Activated CD4-positive, alpha-beta T cell treated with anti-CD3 and anti-CD28 coated beads for 48 hours (primary cell): ENCODE results near the gene GAPDH.

ENCODE experiments used
- DNase-seq: peaks from one replicate; pipeline ENCODE4 v3.0.0-alpha.2; 2020

The GAPDH gene

DNA sequence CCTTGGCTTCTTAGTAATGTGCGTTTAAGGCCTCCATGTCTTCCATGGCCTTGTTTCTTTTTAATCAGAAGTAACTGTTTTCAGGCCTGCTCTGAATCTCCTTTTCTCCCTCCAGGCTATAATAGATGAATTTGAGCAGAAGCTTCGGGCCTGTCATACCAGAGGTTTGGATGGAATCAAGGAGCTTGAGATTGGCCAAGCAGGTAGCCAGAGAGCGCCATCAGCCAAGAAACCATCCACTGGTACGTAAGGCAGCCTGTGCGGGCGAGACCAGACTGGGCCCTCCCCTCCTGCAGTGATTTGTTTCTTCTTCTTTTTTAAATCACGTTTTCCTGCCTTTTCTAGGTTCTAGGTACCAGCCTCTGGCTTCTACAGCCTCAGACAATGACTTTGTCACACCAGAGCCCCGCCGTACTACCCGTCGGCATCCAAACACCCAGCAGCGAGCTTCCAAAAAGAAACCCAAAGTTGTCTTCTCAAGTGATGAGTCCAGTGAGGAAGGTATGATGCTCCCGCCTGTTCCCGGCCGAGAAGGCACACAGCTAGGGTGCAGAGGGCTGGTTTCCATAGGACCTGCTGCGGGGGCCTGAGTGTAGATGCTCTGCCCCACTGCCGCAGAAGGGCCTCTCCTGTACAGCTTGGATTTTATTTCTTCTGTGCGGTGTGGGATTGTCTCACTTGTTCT, 3.6 kb upstream of the GAPDH start:
- no peak for DNase-seq

DNA sequence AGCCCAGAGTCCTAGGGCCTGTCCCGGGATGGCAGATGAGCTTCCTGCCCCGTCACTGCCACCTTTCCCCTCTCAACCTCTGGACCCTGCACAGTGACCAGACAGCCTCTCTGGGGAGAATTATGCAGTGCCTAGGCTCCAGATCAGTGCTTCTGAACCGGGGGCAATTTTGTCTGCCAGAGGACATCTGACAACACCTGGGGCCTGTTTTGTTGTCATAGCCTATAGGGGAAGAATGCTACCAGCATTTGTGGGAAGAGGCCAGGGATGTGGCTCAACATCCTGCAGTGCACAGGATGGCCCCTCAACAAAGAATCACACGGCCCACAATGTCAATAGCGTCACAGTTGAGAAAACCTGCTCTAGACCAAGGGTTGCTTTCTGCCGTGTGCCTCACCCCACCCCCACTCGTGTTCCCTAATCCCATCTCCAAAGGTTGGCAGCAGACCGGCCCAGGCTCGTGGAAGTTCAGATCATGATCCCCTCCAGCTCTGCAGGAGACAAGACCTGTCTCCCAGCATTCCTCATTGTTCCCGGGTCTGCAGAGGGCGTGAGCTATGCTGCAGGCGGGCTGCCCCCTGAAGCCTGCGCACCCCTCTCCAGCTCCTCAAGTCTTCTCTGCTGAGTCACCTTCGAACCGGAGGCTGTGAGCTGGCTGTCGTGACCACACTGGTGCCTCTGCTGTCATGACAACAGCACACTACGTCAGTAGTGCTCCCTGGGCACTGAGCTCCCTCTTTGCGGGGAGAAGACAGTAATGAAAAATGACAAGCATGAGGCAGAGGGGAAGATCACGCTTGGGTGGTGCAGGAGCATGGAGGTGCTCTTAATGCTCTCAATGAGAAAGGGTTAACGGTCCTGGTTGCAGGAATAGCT, 2.0 kb upstream of the GAPDH start:
- peak; percentile 90 for DNase-seq

DNA sequence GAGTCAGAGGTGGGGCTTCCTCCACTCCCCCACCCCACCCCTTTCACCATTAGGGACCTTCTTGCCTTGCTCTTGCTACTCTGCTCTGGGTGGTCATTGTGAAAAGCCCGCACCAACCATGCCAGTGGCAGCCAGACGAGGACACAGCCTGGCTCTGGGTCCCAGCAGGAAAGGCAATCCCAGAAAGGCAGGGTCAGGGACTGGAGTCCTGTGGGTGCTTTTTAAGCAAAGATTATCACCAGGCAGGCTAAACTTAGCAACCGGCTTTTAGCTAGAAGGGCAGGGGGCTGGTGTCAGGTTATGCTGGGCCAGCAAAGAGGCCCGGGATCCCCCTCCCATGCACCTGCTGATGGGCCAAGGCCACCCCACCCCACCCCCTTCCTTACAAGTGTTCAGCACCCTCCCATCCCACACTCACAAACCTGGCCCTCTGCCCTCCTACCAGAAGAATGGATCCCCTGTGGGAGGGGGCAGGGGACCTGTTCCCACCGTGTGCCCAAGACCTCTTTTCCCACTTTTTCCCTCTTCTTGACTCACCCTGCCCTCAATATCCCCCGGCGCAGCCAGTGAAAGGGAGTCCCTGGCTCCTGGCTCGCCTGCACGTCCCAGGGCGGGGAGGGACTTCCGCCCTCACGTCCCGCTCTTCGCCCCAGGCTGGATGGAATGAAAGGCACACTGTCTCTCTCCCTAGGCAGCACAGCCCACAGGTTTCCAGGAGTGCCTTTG, 1.2 kb upstream of the GAPDH start:
- peak; percentile 71 for DNase-seq

GRCh38 chr12:6533653-6533922, 729 bp upstream of the GAPDH start:
- DNase-seq, result no peak

DNA sequence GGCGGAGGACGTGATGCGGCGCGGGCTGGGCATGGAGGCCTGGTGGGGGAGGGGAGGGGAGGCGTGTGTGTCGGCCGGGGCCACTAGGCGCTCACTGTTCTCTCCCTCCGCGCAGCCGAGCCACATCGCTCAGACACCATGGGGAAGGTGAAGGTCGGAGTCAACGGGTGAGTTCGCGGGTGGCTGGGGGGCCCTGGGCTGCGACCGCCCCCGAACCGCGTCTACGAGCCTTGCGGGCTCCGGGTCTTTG, 303 bp downstream of the GAPDH start:
- DNase-seq, result no peak

GRCh38 chr12:6534945-6535696, 804 bp downstream of the GAPDH start:
- DNase-seq, result peak; percentile 87

GRCh38 chr12:6535697-6535946, 1.3 kb downstream of the GAPDH start:
- no peak for DNase-seq

DNA sequence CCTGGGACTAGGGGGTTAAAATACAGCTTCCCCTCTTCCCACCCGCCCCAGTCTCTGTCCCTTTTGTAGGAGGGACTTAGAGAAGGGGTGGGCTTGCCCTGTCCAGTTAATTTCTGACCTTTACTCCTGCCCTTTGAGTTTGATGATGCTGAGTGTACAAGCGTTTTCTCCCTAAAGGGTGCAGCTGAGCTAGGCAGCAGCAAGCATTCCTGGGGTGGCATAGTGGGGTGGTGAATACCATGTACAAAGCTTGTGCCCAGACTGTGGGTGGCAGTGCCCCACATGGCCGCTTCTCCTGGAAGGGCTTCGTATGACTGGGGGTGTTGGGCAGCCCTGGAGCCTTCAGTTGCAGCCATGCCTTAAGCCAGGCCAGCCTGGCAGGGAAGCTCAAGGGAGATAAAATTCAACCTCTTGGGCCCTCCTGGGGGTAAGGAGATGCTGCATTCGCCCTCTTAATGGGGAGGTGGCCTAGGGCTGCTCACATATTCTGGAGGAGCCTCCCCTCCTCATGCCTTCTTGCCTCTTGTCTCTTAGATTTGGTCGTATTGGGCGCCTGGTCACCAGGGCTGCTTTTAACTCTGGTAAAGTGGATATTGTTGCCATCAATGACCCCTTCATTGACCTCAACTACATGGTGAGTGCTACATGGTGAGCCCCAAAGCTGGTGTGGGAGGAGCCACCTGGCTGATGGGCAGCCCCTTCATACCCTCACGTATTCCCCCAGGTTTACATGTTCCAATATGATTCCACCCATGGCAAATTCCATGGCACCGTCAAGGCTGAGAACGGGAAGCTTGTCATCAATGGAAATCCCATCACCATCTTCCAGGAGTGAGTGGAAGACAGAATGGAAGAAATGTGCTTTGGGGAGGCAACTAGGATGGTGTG, 1.9 kb downstream of the GAPDH start:
- DNase-seq, result peak; percentile 30

GRCh38 chr12:6536894-6537579, 2.7 kb downstream of the GAPDH start:
- peak; percentile 42 for DNase-seq

GRCh38 chr12:6537580-6538419, 3.5 kb downstream of the GAPDH start:
- DNase-seq, result peak; percentile 89

DNA sequence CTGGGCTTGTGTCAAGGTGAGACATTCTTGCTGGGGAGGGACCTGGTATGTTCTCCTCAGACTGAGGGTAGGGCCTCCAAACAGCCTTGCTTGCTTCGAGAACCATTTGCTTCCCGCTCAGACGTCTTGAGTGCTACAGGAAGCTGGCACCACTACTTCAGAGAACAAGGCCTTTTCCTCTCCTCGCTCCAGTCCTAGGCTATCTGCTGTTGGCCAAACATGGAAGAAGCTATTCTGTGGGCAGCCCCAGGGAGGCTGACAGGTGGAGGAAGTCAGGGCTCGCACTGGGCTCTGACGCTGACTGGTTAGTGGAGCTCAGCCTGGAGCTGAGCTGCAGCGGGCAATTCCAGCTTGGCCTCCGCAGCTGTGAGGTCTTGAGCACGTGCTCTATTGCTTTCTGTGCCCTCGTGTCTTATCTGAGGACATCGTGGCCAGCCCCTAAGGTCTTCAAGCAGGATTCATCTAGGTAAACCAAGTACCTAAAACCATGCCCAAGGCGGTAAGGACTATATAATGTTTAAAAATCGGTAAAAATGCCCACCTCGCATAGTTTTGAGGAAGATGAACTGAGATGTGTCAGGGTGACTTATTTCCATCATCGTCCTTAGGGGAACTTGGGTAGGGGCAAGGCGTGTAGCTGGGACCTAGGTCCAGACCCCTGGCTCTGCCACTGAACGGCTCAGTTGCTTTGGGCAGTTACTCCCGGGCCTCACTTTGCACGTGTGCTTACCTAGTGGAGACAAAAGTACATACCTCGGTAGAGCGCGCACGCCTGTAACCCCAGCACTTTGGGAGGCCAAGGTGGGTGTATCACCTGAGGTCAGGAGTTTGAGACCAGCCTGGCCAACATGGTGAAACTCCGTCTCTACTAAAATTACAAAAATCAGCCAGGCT, 4.3 kb downstream of the GAPDH start:
- DNase-seq, result peak; percentile 58

DNA sequence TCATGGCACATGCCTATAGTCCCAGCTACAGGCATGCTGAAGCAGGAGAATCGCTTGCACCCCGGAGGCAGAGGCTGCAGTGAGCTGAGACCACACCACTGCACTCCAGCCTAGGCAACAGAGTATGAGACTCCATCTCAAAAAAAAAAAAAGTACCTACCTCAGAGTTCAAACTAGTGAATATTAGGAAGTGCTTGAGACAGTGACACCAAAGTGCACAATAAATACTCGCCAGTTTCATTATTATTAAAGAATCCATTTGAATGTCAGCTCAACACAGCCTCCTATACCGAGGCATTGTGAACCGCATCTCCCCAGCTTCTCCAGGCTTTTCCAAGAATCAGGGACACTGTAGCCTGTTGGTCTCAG, 5.0 kb downstream of the GAPDH start:
- DNase-seq, result no peak

- no peak for DNase-seq
Measured at GRCh38 chr12:6539707-6540134, 5.4 kb downstream of the GAPDH start.

DNA sequence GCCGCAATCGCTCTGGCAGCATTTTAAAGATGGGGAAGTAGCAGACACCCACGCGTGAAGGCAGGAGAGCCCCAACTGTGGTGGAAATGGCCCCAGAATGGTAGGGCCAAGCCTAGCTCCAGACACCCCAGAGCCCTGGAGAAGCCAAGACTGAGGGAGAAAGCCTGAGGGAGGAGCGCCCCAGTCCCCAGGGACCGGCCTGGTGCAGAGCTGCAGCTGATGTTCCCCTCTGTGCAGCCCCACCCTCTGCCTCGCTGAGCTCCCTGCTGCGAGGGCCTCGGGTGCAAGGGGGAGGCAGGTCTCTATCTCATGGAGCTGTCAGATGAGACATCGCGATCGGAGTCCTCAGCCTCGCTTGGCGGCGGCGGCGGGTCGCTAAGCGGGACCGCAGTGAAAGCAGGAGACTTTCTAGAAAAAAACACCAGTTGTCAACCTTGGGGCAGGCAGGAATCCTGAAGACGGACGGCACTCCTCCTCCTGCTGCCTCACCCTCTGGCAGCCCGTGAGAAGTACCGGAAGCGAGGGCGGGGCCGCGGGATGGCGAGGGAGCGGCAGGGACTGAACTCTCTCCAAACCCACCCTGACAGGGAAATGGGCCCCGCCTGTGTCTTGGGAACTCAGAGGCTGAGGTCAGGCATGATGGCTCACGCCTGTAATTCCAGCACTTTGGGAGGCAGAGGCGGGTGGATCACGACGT, 6.0 kb downstream of the GAPDH start:
- peak; percentile 71 for DNase-seq

DNA sequence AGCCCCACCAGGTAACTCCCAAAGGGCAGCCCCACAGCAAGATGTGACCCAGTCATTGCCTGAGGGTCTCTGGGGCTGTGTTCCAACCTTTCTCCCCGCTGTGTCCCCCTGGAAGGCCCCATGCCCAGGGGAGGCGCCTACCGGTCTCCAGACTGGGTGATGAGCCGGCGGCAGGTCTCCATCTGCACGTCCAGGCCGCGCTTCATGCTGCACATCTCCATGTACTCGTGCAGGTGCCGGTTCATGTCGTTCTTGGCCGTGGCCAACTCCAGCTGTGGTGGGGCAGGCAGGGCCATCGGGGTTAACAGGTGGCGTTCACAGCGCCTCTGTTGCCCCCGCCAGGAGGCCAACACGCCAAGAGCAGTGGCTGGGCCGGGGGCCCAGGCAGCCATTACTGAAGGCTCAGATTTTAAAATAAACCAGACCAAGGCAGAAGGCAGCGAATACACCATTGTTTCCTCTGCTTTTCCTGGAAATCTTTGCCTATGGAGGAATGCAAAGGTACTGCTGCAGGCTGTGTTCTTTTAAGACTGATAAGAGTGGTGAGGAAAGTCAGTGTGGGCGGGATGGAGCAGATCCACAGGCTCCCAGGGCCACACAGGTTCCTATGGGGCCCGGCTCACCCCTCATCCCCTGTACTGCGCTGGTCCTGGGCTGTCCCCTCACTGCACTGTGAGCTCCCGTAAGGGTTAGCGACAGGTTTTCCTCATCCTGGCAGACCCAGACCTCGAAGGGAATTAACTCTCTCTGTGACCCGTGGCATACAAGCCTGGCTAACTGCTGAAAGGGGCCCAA, 7.3 kb downstream of the GAPDH start:
- no peak for DNase-seq

- DNase-seq, result no peak
Measured at GRCh38 chr12:6542209-6543009, 8.1 kb downstream of the GAPDH start.

DNA sequence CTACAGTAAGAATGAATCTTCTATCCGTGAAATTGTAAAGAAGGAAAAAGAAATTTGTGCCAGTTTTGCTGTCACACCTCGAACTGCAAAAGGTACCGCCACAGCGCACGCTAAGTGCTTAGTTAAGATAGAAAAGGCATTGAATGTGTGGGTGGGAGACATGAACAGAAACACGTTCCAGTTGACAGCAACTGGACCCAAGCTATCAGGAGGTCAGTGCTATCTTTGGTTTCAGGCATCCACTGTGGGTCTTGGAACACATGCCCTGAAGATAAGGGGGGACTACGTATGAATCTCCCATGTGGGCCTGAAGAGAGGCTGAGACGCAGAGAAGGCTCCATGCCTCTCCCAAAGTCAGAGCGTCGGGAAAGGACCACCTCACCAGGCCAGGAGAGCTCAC, 11.7 kb downstream of the GAPDH start:
- no peak for DNase-seq

DNA sequence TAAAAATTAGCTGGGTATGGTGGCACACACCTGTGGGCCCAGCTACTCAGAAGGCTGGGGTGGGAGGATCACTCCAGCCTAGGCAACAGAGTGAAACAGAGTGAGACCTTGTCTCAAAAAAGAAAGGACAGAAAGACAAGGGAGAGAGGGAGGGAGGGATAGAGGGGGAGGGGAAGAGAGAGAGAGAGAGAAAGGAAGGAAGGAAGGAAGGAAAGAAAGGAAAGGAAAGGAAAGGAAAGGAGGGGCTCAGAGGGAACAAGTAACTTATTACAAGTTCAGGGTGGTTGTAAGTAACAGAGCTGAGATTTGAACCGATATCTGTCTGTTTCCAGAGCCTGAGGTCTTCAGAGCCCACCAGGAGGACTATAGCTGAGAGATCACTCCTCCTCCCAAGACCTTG, 13.2 kb downstream of the GAPDH start:
- DNase-seq, result no peak
